KG1 (cell line): ENCODE measurements around the gene PPFIBP2.

Experiments used
- DNase-seq: peaks from one replicate; lab custom pipeline; 2025; lab: John Stamatoyannopoulos, UW

PPFIBP2 gene

DNA sequence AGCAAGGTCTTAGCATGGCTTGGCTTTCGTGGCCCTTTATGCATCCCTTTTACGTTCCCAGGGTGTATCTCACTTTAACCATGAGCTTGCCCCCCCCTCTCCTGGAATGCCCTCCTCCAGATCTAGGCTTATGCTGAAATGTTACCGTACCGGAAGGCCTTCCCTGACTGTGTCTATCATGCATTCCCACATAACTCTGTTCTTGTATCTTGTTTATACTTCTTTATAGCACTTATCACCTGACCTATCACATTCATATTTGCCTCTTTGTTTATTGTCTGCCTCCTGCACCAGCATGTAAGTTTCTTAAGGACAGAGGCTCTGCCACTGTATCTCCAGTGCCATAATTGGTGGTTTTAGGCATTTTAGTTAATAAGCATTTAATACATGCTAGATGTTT lies 38.9 kb downstream of the PPFIBP2 start:
- DNase-seq, result no peak

DNA sequence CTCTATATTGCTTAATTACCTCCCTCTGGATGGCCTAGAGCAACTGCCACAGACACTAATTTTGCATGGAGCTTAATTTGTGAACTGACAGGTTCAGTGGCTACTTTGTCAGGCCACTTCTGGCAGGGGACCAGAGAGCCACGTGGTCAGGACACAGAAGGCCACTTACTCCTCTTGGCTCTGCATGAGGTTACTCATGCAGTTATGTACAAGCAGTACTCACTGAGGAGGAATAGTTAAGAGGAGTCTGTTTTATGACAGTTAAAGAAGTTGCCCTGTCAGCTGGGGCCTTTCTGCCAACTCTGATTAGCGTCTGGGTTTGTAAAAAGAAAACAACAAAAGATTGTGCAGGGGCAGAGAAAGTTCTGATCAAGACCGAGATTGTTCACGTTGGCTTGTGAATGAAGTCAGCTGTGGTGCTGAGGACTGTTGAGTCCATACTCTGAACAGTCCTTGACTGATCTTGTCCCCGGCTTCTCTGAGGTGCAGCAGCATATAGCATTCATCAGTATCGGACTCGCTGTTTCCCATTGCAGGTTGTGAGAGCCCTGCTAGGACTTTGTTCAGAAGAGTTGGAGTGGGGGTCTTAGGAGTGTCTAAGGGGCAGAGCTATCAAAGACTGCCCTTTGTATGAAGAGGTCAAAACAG lies 41.4 kb downstream of the PPFIBP2 start:
- DNase-seq, result no peak

DNA sequence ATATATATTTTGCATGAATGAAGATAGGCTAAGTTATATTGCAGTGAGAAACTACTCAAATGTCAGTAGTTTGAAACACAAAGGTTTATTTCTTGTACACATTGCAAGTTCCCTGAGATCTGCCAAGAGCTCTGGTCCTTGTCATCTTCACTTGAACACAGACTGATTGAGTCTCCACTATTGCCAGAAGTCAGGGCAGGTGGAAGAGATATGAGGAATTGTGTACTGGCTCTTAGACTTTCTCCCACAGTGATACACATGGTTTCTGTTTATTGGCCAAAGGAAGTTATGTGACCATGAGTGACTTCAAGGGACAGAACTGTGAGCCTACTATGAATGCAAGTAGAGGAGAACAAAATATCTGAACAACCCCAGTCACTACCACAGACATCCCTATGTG lies 44.2 kb downstream of the PPFIBP2 start:
- no peak for DNase-seq

- no peak for DNase-seq
Observed at GRCh38 chr11:7559398-7560283, 45.8 kb downstream of the PPFIBP2 start.

GRCh38 chr11:7561562-7561961 lies 47.8 kb downstream of the PPFIBP2 start:
- DNase-seq, result no peak

DNA sequence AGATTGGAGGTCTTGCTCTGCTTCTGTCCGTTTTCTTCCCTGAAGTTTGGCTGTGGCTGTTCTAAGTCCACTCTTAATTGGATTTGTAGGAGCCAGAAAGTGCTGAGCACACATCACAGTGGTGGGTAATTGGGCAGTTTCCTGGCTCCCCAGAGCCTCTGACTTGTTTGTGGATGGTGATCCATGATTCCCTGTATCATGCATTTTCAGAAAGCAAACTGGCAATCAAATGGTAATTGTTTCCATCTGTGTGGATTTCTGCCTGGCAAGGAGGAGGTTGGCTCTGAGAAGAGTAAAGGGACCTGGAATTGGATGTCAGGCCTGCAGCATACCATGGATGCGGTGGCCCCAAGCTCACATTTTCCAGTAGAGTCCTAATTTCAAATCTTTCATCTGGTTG lies 49.5 kb downstream of the PPFIBP2 start:
- no peak for DNase-seq

GRCh38 chr11:7564803-7565202 lies 51.0 kb downstream of the PPFIBP2 start:
- DNase-seq, result no peak

DNA sequence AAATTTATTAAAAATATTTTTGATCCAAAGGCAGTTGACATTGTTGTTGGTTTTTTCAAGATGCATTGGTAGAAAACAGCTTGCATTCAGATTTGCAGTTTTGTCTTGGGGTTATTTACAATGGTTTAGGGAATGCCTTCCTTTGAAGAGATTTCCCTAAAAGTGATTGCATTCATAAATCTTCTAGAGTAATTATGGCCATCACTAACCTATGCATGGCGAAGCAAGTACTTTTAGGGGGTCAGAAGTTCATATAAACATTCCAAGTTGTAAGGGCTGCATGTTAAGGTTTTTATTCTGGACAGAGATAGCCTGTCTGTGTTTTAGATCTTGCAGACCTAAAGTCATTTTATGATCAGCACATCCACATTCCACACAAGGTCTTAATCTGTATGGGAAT lies 53.5 kb downstream of the PPFIBP2 start:
- no peak for DNase-seq

DNA sequence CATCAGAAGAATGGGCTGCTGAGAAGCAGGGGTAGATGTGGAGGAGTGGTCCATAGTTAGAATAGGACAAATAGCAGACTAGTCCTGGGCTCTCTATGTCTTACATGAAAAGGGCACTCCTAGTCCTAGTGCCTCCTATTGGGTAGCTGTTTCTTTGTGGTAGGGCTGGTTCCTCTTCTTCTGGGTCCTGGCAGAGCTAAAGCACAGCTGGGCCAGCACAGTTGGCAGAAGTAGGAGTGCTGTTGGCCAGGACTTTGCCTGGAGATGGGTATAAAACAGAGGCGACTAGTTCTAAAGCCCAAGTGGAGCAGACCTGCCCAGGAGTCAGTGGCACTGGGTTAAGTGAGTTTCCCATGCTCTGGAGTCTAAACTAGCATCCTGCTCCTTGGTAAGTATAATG lies 55.2 kb downstream of the PPFIBP2 start:
- DNase-seq, result no peak

- no peak for DNase-seq
Observed at GRCh38 chr11:7570241-7570640, 56.4 kb downstream of the PPFIBP2 start.

GRCh38 chr11:7570938-7571521 lies 57.2 kb downstream of the PPFIBP2 start:
- DNase-seq, result no peak

GRCh38 chr11:7571640-7572000 lies 57.8 kb downstream of the PPFIBP2 start:
- DNase-seq, result no peak

GRCh38 chr11:7572001-7572712 lies 58.4 kb downstream of the PPFIBP2 start:
- DNase-seq, result no peak

DNA sequence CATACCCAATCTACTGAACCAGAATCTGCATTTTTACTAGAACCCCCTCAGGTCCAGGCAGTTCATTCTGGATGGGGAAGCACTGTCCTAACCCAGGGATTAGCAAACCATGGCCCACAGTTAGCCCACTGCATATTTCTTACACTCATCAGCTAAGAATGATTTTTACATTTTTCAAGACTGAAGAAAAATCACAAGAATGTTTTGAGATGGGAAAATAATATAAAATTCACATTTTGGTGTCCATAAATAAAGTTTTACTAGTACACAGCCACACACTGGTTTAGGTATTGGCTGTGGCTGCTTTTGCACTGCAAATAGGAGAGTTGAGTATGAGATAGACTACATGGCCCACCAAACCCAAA lies 59.4 kb downstream of the PPFIBP2 start:
- no peak for DNase-seq

- no peak for DNase-seq
Observed at GRCh38 chr11:7573558-7574296, 59.9 kb downstream of the PPFIBP2 start.

DNA sequence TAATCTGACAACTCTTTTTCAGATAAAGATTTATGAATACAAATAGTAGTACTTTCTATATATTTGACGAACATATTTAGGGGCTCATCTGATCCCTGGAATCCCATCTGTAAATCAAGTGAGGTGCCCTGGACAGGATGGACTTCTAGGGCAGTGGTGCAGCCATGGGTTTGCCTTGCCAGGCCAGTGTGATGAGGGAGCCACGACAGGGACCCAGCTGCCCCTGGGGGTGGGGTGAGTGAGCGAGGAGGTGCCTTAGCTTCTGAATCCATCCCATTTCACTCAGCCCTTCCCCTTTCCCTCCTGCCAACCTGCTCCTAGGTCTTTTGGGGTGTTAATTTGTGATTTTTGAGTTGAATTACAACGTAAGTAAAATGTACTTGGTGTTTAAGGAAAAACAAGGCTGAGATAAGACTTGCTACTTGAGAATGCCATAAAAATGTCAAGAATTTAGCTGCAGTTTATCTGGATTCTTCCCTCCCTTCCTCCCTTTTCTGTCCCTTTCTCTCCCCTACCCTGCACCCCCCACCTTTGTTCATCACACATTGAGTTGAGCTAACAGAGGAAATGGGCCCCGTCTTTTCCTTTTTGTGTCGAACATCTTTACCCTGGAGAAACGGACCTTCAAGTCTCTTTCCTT lies 60.8 kb downstream of the PPFIBP2 start:
- DNase-seq, result no peak

GRCh38 chr11:7575841-7576725 lies 62.3 kb downstream of the PPFIBP2 start:
- no peak for DNase-seq

- no peak for DNase-seq
Observed at GRCh38 chr11:7576726-7577290, 63.0 kb downstream of the PPFIBP2 start.

DNA sequence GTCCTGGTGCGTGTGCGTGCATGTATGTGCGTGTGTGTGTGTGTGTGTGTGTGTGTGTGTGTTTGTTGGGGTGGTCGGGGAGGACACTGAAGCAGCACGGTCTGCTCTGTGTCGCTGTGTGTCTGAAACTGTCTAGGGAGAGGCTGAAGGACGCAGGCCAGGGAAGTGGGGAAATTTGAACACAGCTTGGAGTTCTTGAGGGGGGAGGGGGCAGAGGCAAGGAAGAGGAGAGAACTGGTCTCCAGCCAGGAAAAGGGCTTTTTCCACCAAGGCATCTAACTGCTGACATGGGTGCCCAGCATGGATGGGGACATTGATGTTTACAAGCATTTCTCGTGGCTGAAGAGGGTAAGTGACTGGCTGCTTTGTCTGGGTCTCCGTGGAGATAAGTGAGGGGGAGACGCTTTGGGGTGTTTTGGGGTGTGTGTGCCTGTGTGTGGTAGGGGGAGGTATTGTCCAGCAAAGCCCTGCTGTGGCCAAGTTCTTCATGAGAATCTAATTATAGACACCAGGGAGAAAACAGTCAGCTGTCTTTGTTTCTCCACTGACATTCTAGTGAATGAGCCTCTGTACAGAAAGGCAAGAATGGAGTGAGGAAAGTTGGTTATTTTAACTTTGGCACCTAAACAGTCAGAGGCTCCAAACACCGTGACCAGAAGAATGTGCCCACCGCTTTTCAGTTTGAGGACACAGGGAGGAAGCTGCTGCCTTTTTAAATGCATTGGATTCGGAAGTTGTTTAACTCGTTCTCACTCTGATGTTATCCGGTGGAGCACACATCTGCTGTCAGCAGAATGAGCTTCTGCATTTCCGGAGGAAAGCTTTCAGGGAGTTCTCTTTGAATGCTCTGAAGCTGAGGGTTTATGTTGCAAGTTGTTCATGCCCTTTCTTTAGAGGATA lies 63.7 kb downstream of the PPFIBP2 start:
- peak; percentile 32 for DNase-seq
